Loucy (cell line): ENCODE measurements around the gene MTFR2.

ENCODE experiments used
- H2AFZ ChIP-seq: fragments of 200-600 bp; sonication (generic); 2 replicates; pipeline ENCODE4 v1.6.0; 2016; ENCODE audit warnings: antibody characterized with exemption, mild to moderate bottlenecking, low read length, moderate library complexity
- H3F3A ChIP-seq: fragments of 200-600 bp; 2 replicates; pipeline ENCODE4 v1.6.0; 2016; ENCODE audit warnings: antibody characterized with exemption, low read depth, mild to moderate bottlenecking
- H3K27me3 ChIP-seq: fragments of 200-600 bp; sonication (generic); 2 replicates; pipeline ENCODE4 v1.6.1; 2014; ENCODE audit warnings: low read length, mild to moderate bottlenecking; ENCODE audit not compliant: insufficient read depth, poor library complexity, severe bottlenecking
- H3K36me3 ChIP-seq: fragments of 200-600 bp; sonication (generic); 2 replicates; pipeline ENCODE4 v1.6.1; 2016; ENCODE audit warnings: low read length; ENCODE audit not compliant: insufficient read depth
- H3K4me1 ChIP-seq: fragments of 200-600 bp; sonication (generic); 2 replicates; pipeline ENCODE4 v1.5.1; 2014; ENCODE audit warnings: low read length, mild to moderate bottlenecking; ENCODE audit not compliant: insufficient read depth, poor library complexity, severe bottlenecking
- H3K4me2 ChIP-seq: fragments of 200-600 bp; sonication (generic); 2 replicates; pipeline ENCODE4 v1.6.0; 2014; ENCODE audit warnings: antibody characterized with exemption, low read length, low read depth, mild to moderate bottlenecking; ENCODE audit not compliant: poor library complexity, severe bottlenecking
- H3K4me3 ChIP-seq: fragments of 200-600 bp; sonication (generic); 2 replicates; pipeline ENCODE4 v1.5.1; 2014; ENCODE audit warnings: low read length, mild to moderate bottlenecking, mixed read lengths; ENCODE audit not compliant: poor library complexity, severe bottlenecking
- H3K79me2 ChIP-seq: fragments of 200-600 bp; sonication (generic); 2 replicates; pipeline ENCODE4 v1.6.1; 2014; ENCODE audit warnings: low read length; ENCODE audit not compliant: insufficient read depth
- H3K9ac ChIP-seq: fragments of 200-600 bp; sonication (generic); 2 replicates; pipeline ENCODE4 v1.6.0; 2014; ENCODE audit warnings: mild to moderate bottlenecking, low read depth, low read length, moderate library complexity; ENCODE audit not compliant: poor library complexity, severe bottlenecking
- H3K9me2 ChIP-seq: fragments of 200-600 bp; sonication (generic); replicated peaks from 2 replicates; pipeline ENCODE4 v1.6.1; 2016; ENCODE audit warnings: low read depth, low read length, mixed read lengths
- H3K9me3 ChIP-seq: fragments of 200-600 bp; sonication (generic); 2 replicates; pipeline ENCODE4 v1.6.1; 2014; ENCODE audit warnings: mild to moderate bottlenecking, antibody characterized with exemption, low read length, low read depth; ENCODE audit not compliant: insufficient read depth
- H4K20me1 ChIP-seq: fragments of 200-600 bp; sonication (generic); 2 replicates; pipeline ENCODE4 v1.6.0; 2014; ENCODE audit warnings: antibody characterized with exemption, low read length, mild to moderate bottlenecking; ENCODE audit not compliant: insufficient read depth, poor library complexity, severe bottlenecking
- CTCF ChIP-seq: fragments of 200-600 bp; sonication (generic); conservative IDR thresholded peaks from 2 replicates; pipeline ENCODE4 v1.5.1; 2014; ENCODE audit warnings: mild to moderate bottlenecking, antibody characterized with exemption, low read length
- EZH2phosphoT487 ChIP-seq: fragments of 200-600 bp; IDR thresholded peaks from 2 replicates; pipeline ENCODE4 v1.6.1; 2018; ENCODE audit warnings: antibody characterized with exemption, mild to moderate bottlenecking, moderate library complexity, borderline replicate concordance

Gene MTFR2

GRCh38 chr6:136230219-136230853, 19.8 kb downstream of the MTFR2 start:
- Histone ChIP-seq H3K4me1 (peaks cover 2% of the 10 kb centered on the region), H3K79me2 (no peaks in the 10 kb centered on the region), H4K20me1 (no peaks in the 10 kb centered on the region), H3K36me3 (peaks cover 5% of the 10 kb centered on the region; the same call in 1 of the 2 replicates), H3F3A (no peaks in the 10 kb centered on the region), H3K9me2 (no peaks in the 10 kb centered on the region), H3K4me3 (no peak overlapping the region), H3K9me3 (no peaks in the 10 kb centered on the region), H3K27me3 (no peaks in the 10 kb centered on the region), H3K9ac (no peak overlapping the region), H2AFZ (no peak overlapping the region), H3K4me2 (no peak overlapping the region)
- TF ChIP-seq EZH2phosphoT487 (no peak), CTCF (no peak)

- Histone ChIP-seq H4K20me1 (no peaks in the 10 kb centered on the region), H3K4me2 (no peak overlapping the region), H2AFZ (no peak overlapping the region), H3K9me3 (no peaks in the 10 kb centered on the region), H3K9ac (no peak overlapping the region), H3K27me3 (no peaks in the 10 kb centered on the region), H3K36me3 (0 out of 2 replicates have a peak, but pooled peaks cover 5% of the 10 kb centered on the region), H3K4me3 (no peak overlapping the region), H3K4me1 (peaks cover 2% of the 10 kb centered on the region), H3K9me2 (no peaks in the 10 kb centered on the region), H3K79me2 (no peaks in the 10 kb centered on the region), H3F3A (no peaks in the 10 kb centered on the region)
- TF ChIP-seq CTCF (no peak), EZH2phosphoT487 (no peak)
Measured at GRCh38 chr6:136228814-136229213, 21.3 kb downstream of the MTFR2 start.

- no peaks in the 10 kb centered on the region for H4K20me1 ChIP-seq
- no peaks in the 10 kb centered on the region for H3K9me3 ChIP-seq
- H3K9ac ChIP-seq = peak overlapping the region; percentile 44
- H3K4me2 ChIP-seq = peak overlapping the region; percentile 59
- H2AFZ ChIP-seq = peak overlapping the region; percentile 92
- H3K4me1 ChIP-seq = peaks cover 2% of the 10 kb centered on the region
- no peaks in the 10 kb centered on the region for H3K9me2 ChIP-seq
- H3K27me3 ChIP-seq = no peaks in the 10 kb centered on the region
- peak overlapping the region; percentile 60 for H3K4me3 ChIP-seq
- 0 out of 2 replicates have a peak, but pooled peaks cover 5% of the 10 kb centered on the region for H3K36me3 ChIP-seq
- H3F3A ChIP-seq = no peaks in the 10 kb centered on the region
- no peak for TF ChIP-seq EZH2phosphoT487
- TF ChIP-seq CTCF = no peak
- H3K79me2 ChIP-seq = no peaks in the 10 kb centered on the region
Measured at GRCh38 chr6:136226674-136227377, 23.3 kb downstream of the MTFR2 start.
